Fibroblast of villous mesenchyme (primary cell): Measurements from ENCODE around the gene POLR2F. TPM values are rescaled to one million over a fixed set of nuclear protein-coding genes. Genes with fewer than 3 reads are reported as not detected.
A peak's percentile ranks its signal among the peaks of the same experiment; 100 is the strongest.

Experiments used
- DNase-seq: peaks from one replicate; pipeline ENCODE4 v3.0.0-alpha.2; 2010; ENCODE audit warnings: low read depth
- H3K4me3 ChIP-seq: 2 replicates; pipeline ENCODE4 v1.5.1; 2011; ENCODE audit warnings: low read depth, mild to moderate bottlenecking, low read length
- total RNA-seq: library from RNA; depleted of rRNA; stranded (reverse); fragments of >200 nt; gene quantifications from 2 replicates; pipeline ENCODE4 v1.2.3, GENCODE V29; 2012
- TF ChIP-seq, protein P1 (sequence below): IDR thresholded peaks from 2 replicates; pipeline ENCODE4 v1.5.1; 2012; ENCODE audit warnings: low read depth, mild to moderate bottlenecking, low read length; ENCODE audit not compliant: insufficient read depth

POLR2F gene
- total RNA-seq, 1 donor, result 28.9 TPM

GRCh38 chr22:37909766-37910165, 43.7 kb upstream of the POLR2F start:
- H3K4me3 ChIP-seq, result no peak overlapping the region
- TF ChIP-seq, protein P1, sequence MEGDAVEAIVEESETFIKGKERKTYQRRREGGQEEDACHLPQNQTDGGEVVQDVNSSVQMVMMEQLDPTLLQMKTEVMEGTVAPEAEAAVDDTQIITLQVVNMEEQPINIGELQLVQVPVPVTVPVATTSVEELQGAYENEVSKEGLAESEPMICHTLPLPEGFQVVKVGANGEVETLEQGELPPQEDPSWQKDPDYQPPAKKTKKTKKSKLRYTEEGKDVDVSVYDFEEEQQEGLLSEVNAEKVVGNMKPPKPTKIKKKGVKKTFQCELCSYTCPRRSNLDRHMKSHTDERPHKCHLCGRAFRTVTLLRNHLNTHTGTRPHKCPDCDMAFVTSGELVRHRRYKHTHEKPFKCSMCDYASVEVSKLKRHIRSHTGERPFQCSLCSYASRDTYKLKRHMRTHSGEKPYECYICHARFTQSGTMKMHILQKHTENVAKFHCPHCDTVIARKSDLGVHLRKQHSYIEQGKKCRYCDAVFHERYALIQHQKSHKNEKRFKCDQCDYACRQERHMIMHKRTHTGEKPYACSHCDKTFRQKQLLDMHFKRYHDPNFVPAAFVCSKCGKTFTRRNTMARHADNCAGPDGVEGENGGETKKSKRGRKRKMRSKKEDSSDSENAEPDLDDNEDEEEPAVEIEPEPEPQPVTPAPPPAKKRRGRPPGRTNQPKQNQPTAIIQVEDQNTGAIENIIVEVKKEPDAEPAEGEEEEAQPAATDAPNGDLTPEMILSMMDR, result no peak
- peak; percentile 18 for DNase-seq

- TF ChIP-seq, protein P1, result no peak
- DNase-seq, result no peak
- no peak overlapping the region for H3K4me3 ChIP-seq
These were observed 42.4 kb upstream of the POLR2F start for GRCh38 chr22:37910890-37911672.

- no peak overlapping the region for H3K4me3 ChIP-seq
- DNase-seq, result no peak
- TF ChIP-seq, protein P1, result no peak
These were observed 41.8 kb upstream of the POLR2F start for GRCh38 chr22:37911697-37912096.

GRCh38 chr22:37912171-37912570, 41.3 kb upstream of the POLR2F start:
- TF ChIP-seq, protein P1, result no peak
- no peak for DNase-seq
- no peak overlapping the region for H3K4me3 ChIP-seq

GRCh38 chr22:37913233-37913721, 40.2 kb upstream of the POLR2F start:
- no peak for DNase-seq
- TF ChIP-seq, protein P1, result no peak
- no peak overlapping the region for H3K4me3 ChIP-seq

DNA sequence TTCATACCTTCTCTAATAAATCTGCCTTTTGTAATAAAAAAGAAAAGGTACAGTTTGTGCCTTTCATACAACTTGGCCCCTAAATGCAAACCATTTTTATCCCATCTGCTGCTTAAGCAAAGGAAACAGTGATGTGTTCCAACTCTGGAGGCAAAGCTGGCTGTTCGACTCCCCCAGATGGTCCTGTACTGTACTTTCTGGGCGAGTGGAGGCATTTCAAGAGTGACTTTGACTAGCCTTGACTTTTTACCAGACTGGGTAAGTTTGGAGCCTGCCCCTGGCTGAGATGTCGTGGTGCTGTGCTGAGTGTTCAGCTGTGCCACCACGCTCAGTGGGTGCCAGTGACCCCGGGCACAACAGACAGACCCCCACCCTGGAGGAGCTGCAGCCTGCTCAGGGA, 37.2 kb upstream of the POLR2F start:
- no peak overlapping the region for H3K4me3 ChIP-seq
- DNase-seq, result no peak
- TF ChIP-seq, protein P1, result no peak
